SW480 (cell line): ENCODE data around the gene CPNE1.
"Not testable (repeated sequence)": the region's sequence is repeated elsewhere in the genome, so short reads cannot be mapped to it uniquely, and the experiment has no call there.

Source experiments
- DNase-seq: peaks from one replicate; pipeline ENCODE4 v3.0.0-alpha.2; 2016; ENCODE audit warnings: low spot score

Gene CPNE1

GRCh38 chr20:35698298-35699126 is 33.8 kb upstream of the CPNE1 start:
- peak; percentile 50 for DNase-seq

GRCh38 chr20:35697696-35698297 is 33.1 kb upstream of the CPNE1 start:
- DNase-seq, result no peak

GRCh38 chr20:35695978-35696377 is 31.3 kb upstream of the CPNE1 start:
- no peak for DNase-seq

GRCh38 chr20:35695245-35695749 is 30.6 kb upstream of the CPNE1 start:
- no peak for DNase-seq

GRCh38 chr20:35690265-35690664 is 25.6 kb upstream of the CPNE1 start:
- no peak for DNase-seq

GRCh38 chr20:35686872-35687271 is 22.2 kb upstream of the CPNE1 start:
- not testable (repeated sequence) for DNase-seq

GRCh38 chr20:35685368-35685767 is 20.7 kb upstream of the CPNE1 start:
- DNase-seq, result not testable (repeated sequence)

- DNase-seq, result no peak
Observed at GRCh38 chr20:35681960-35682359, 17.3 kb upstream of the CPNE1 start.

- no peak for DNase-seq
Observed at GRCh38 chr20:35680452-35681183, 15.9 kb upstream of the CPNE1 start.

GRCh38 chr20:35674921-35675320 is 10.2 kb upstream of the CPNE1 start:
- no peak for DNase-seq

- DNase-seq, result no peak
Observed at GRCh38 chr20:35673884-35674283, 9.2 kb upstream of the CPNE1 start.

GRCh38 chr20:35669681-35670080 is 5.0 kb upstream of the CPNE1 start:
- no peak for DNase-seq

- no peak for DNase-seq
Observed at GRCh38 chr20:35669221-35669620, 4.5 kb upstream of the CPNE1 start.

GRCh38 chr20:35665949-35666288 is 1.2 kb upstream of the CPNE1 start:
- DNase-seq, result no peak

- peak; percentile 67 for DNase-seq
Observed at GRCh38 chr20:35663516-35664465, 909 bp downstream of the CPNE1 start.

GRCh38 chr20:35662551-35662950 is 2.1 kb downstream of the CPNE1 start:
- no peak for DNase-seq

- DNase-seq, result no peak
Observed at GRCh38 chr20:35661908-35662307, 2.8 kb downstream of the CPNE1 start.

GRCh38 chr20:35661053-35661452 is 3.6 kb downstream of the CPNE1 start:
- DNase-seq, result peak; percentile 41

GRCh38 chr20:35660122-35660937 is 4.4 kb downstream of the CPNE1 start:
- DNase-seq, result no peak

- no peak for DNase-seq
Observed at GRCh38 chr20:35657271-35657670, 7.4 kb downstream of the CPNE1 start.

- DNase-seq, result no peak
Observed at GRCh38 chr20:35654415-35654814, 10.3 kb downstream of the CPNE1 start.
